Loucy (cell line): ENCODE data around the gene MEST.

Source experiments
- H2AFZ ChIP-seq: fragments of 200-600 bp; sonication (generic); 2 replicates; pipeline ENCODE4 v1.6.0; 2016; ENCODE audit warnings: antibody characterized with exemption, mild to moderate bottlenecking, low read length, moderate library complexity
- H3F3A ChIP-seq: fragments of 200-600 bp; 2 replicates; pipeline ENCODE4 v1.6.0; 2016; ENCODE audit warnings: antibody characterized with exemption, low read depth, mild to moderate bottlenecking
- H3K27me3 ChIP-seq: fragments of 200-600 bp; sonication (generic); 2 replicates; pipeline ENCODE4 v1.6.1; 2014; ENCODE audit warnings: low read length, mild to moderate bottlenecking; ENCODE audit not compliant: insufficient read depth, poor library complexity, severe bottlenecking
- H3K36me3 ChIP-seq: fragments of 200-600 bp; sonication (generic); 2 replicates; pipeline ENCODE4 v1.6.1; 2016; ENCODE audit warnings: low read length; ENCODE audit not compliant: insufficient read depth
- H3K4me1 ChIP-seq: fragments of 200-600 bp; sonication (generic); 2 replicates; pipeline ENCODE4 v1.5.1; 2014; ENCODE audit warnings: low read length, mild to moderate bottlenecking; ENCODE audit not compliant: insufficient read depth, poor library complexity, severe bottlenecking
- H3K4me2 ChIP-seq: fragments of 200-600 bp; sonication (generic); 2 replicates; pipeline ENCODE4 v1.6.0; 2014; ENCODE audit warnings: antibody characterized with exemption, low read length, low read depth, mild to moderate bottlenecking; ENCODE audit not compliant: poor library complexity, severe bottlenecking
- H3K4me3 ChIP-seq: fragments of 200-600 bp; sonication (generic); 2 replicates; pipeline ENCODE4 v1.5.1; 2014; ENCODE audit warnings: low read length, mild to moderate bottlenecking, mixed read lengths; ENCODE audit not compliant: poor library complexity, severe bottlenecking
- H3K79me2 ChIP-seq: fragments of 200-600 bp; sonication (generic); 2 replicates; pipeline ENCODE4 v1.6.1; 2014; ENCODE audit warnings: low read length; ENCODE audit not compliant: insufficient read depth
- H3K9ac ChIP-seq: fragments of 200-600 bp; sonication (generic); 2 replicates; pipeline ENCODE4 v1.6.0; 2014; ENCODE audit warnings: mild to moderate bottlenecking, low read depth, low read length, moderate library complexity; ENCODE audit not compliant: poor library complexity, severe bottlenecking
- H3K9me2 ChIP-seq: fragments of 200-600 bp; sonication (generic); replicated peaks from 2 replicates; pipeline ENCODE4 v1.6.1; 2016; ENCODE audit warnings: low read depth, low read length, mixed read lengths
- H3K9me3 ChIP-seq: fragments of 200-600 bp; sonication (generic); 2 replicates; pipeline ENCODE4 v1.6.1; 2014; ENCODE audit warnings: mild to moderate bottlenecking, antibody characterized with exemption, low read length, low read depth; ENCODE audit not compliant: insufficient read depth
- H4K20me1 ChIP-seq: fragments of 200-600 bp; sonication (generic); 2 replicates; pipeline ENCODE4 v1.6.0; 2014; ENCODE audit warnings: antibody characterized with exemption, low read length, mild to moderate bottlenecking; ENCODE audit not compliant: insufficient read depth, poor library complexity, severe bottlenecking
- CTCF ChIP-seq: fragments of 200-600 bp; sonication (generic); conservative IDR thresholded peaks from 2 replicates; pipeline ENCODE4 v1.5.1; 2014; ENCODE audit warnings: mild to moderate bottlenecking, antibody characterized with exemption, low read length
- EZH2phosphoT487 ChIP-seq: fragments of 200-600 bp; IDR thresholded peaks from 2 replicates; pipeline ENCODE4 v1.6.1; 2018; ENCODE audit warnings: antibody characterized with exemption, mild to moderate bottlenecking, moderate library complexity, borderline replicate concordance

MEST gene

GRCh38 chr7:130454959-130455358, 36.9 kb upstream of the MEST start:
- Histone ChIP-seq H3F3A (no peaks in the 10 kb centered on the region; the same call in 1 of the 2 replicates), H3K4me2 (no peak overlapping the region), H3K9me3 (peaks cover 14% of the 10 kb centered on the region), H3K4me1 (peaks cover 8% of the 10 kb centered on the region), H4K20me1 (no peaks in the 10 kb centered on the region), H3K79me2 (no peaks in the 10 kb centered on the region), H3K4me3 (no peak overlapping the region), H3K9me2 (no peaks in the 10 kb centered on the region), H3K27me3 (no peaks in the 10 kb centered on the region), H2AFZ (no peak overlapping the region), H3K9ac (no peak overlapping the region), H3K36me3 (no peaks in the 10 kb centered on the region)
- no peak for TF ChIP-seq EZH2phosphoT487
- TF ChIP-seq CTCF, result no peak

- H2AFZ ChIP-seq, result peak overlapping the region; percentile 51; the same call in 1 of the 2 replicates
These were observed 33.6 kb upstream of the MEST start for GRCh38 chr7:130458257-130458656.

GRCh38 chr7:130461272-130461671, 30.6 kb upstream of the MEST start:
- H3K79me2 ChIP-seq, result no peaks in the 10 kb centered on the region
- peaks cover 21% of the 10 kb centered on the region for H3K4me1 ChIP-seq
- H3K4me3 ChIP-seq, result no peak overlapping the region
- H3K27me3 ChIP-seq, result no peaks in the 10 kb centered on the region
- H3K9me3 ChIP-seq, result peaks cover 14% of the 10 kb centered on the region
- H4K20me1 ChIP-seq, result no peaks in the 10 kb centered on the region
- TF ChIP-seq EZH2phosphoT487 (no peak), CTCF (no peak)
- H2AFZ ChIP-seq, result no peak overlapping the region
- H3K4me2 ChIP-seq, result no peak overlapping the region
- H3F3A ChIP-seq, result peaks cover 7% of the 10 kb centered on the region; the same call in 1 of the 2 replicates
- H3K9me2 ChIP-seq, result no peaks in the 10 kb centered on the region
- no peaks in the 10 kb centered on the region for H3K36me3 ChIP-seq
- H3K9ac ChIP-seq, result no peak overlapping the region

More at GRCh38 chr7:130458257-130458656, 33.6 kb upstream of the MEST start:
- Histone ChIP-seq H4K20me1 (no peaks in the 10 kb centered on the region), H3K9me2 (no peaks in the 10 kb centered on the region), H3K9me3 (peaks cover 14% of the 10 kb centered on the region), H3K79me2 (no peaks in the 10 kb centered on the region), H3K27me3 (no peaks in the 10 kb centered on the region), H3K4me3 (peak overlapping the region; percentile 56), H3K36me3 (no peaks in the 10 kb centered on the region), H3K4me2 (peak overlapping the region; percentile 69), H3F3A (no peaks in the 10 kb centered on the region; the same call in 1 of the 2 replicates), H3K4me1 (peaks cover 8% of the 10 kb centered on the region), H3K9ac (peak overlapping the region; percentile 23)
- TF ChIP-seq CTCF (no peak), EZH2phosphoT487 (no peak)
